Measurements from ENCODE around the gene APBA2.

- TF ChIP-seq CTCF (optimal IDR thresholded peaks at IDR 0.05 in 1 of 3, IDR thresholded peaks at IDR 0.05 in 1 of 3, conservative IDR thresholded peaks at IDR 0.05 in 1 of 3; ENCODE audit: extremely low read depth in 1 of 3, insufficient read depth in 2 of 3, low read length in 3 of 3) (no peak), EZH2 (IDR thresholded peaks at IDR 0.05; ENCODE audit: low read length) (no peak)
Measured at GRCh38 chr15:28935316-28935715, 49.5 kb downstream of the APBA2 start.
